OCI-LY3 (cell line): ENCODE results near the gene PTPRN2.

Experiments
- CTCF ChIP-seq: fragments of 200-600, 300-600 bp; sonication (generic); IDR thresholded peaks from 2 replicates; pipeline ENCODE4 v1.5.1; 2014; ENCODE audit warnings: antibody characterized with exemption, low read length, low read depth
- EZH2phosphoT487 ChIP-seq: fragments of 200-600 bp; shearing (Covaris generic); IDR thresholded peaks from 2 replicates; pipeline ENCODE4 v1.6.1; 2018; ENCODE audit warnings: antibody characterized with exemption, mixed run types, low read depth

- TF ChIP-seq CTCF (no peak), EZH2phosphoT487 (no peak)
These were observed 5.5 kb downstream of the PTPRN2 start for GRCh38 chr7:158582089-158582456.
